ENCODE measurements around the gene MTCH2. TPM values are rescaled to one million over a fixed set of nuclear protein-coding genes. Genes with fewer than 3 reads are reported as not detected.

Gene MTCH2
- total RNA-seq, 1 donor from 2014 or later: 107 TPM

DNA sequence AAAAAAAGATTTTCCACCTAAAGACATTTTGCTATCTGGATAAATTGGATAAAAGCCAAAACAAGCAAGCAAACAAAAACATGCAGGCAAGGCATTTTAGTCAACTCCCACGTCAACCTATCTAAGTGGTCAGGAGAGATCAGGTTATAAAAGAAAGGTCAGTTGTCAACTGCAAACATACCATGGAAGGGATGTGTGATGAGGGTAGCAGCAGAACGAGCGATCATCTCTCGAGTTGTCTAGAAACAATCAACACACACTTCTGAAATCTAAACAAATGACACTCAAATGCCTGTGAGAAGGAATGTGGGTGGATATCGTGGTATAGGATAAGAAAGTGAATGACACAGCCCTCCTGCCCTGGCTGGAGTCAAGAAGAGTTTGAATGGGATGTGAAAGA, 10.9 kb downstream of the MTCH2 start:
- peak overlapping the region; percentile 23 for H3K27ac Mint-ChIP-seq (ENCODE audit: unreplicated experiment)
- no peak for DNase-seq (ENCODE audit: low spot score)
- no peak overlapping the region for H3K4me3 Mint-ChIP-seq (ENCODE audit: unreplicated experiment)
- H3K9me3 Mint-ChIP-seq (ENCODE audit: low read depth): no peaks in the 10 kb centered on the region
- no peaks in the 10 kb centered on the region for H3K27me3 Mint-ChIP-seq (ENCODE audit: low read depth)
- TF ChIP-seq, protein P1, sequence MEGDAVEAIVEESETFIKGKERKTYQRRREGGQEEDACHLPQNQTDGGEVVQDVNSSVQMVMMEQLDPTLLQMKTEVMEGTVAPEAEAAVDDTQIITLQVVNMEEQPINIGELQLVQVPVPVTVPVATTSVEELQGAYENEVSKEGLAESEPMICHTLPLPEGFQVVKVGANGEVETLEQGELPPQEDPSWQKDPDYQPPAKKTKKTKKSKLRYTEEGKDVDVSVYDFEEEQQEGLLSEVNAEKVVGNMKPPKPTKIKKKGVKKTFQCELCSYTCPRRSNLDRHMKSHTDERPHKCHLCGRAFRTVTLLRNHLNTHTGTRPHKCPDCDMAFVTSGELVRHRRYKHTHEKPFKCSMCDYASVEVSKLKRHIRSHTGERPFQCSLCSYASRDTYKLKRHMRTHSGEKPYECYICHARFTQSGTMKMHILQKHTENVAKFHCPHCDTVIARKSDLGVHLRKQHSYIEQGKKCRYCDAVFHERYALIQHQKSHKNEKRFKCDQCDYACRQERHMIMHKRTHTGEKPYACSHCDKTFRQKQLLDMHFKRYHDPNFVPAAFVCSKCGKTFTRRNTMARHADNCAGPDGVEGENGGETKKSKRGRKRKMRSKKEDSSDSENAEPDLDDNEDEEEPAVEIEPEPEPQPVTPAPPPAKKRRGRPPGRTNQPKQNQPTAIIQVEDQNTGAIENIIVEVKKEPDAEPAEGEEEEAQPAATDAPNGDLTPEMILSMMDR (IDR thresholded peaks at IDR 0.05): no peak
- H3K36me3 Mint-ChIP-seq (ENCODE audit: low read depth): peaks cover 39% of the 10 kb centered on the region
- no peaks in the 10 kb centered on the region for H3K4me1 Mint-ChIP-seq (ENCODE audit: low read depth)

DNA sequence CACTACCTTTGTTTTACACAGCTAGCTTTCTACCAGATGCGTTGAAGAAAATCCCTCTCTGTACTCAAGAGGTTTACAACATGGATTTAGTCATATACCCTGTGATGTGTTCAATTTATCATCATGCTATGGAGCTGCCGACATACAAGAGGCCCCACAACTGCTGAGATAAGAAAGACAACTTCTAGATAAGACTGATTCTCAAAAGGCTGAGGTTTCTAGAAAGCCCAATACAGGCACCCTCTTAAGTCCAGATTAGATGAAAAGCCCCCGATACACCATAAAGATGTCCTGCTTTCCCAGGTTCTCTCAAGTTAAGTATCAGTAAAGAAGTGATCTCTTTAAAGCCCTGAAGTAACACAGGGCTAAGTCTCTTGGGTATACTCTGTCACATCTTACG, 14.3 kb downstream of the MTCH2 start:
- TF ChIP-seq, protein P1 (IDR thresholded peaks at IDR 0.05): no peak
- peaks cover 33% of the 10 kb centered on the region for H3K36me3 Mint-ChIP-seq (ENCODE audit: low read depth)
- H3K4me1 Mint-ChIP-seq (ENCODE audit: low read depth): no peaks in the 10 kb centered on the region

DNA sequence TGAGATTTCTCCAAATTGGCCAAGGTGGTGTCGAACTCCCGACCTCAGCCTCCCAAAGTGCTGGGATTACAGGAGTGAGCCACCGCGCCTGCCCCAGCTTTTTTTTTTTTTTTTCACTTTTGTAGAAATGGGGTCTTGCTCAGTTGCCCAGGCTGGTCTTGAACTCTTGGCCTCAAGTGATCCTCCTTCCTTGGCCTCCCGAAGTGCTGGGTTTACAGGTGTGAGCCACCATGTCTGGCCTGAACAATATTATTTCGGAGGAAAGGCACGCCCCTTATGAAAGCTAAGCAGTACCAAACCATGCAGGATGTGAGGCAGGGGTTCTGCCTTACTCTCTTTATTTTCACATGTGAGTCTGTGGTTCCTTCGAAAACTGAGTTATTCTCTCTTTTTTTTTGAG, 16.1 kb downstream of the MTCH2 start:
- no peak overlapping the region for H3K4me3 Mint-ChIP-seq (ENCODE audit: unreplicated experiment)
- no peaks in the 10 kb centered on the region for H3K27me3 Mint-ChIP-seq (ENCODE audit: low read depth)
- TF ChIP-seq, protein P1 (IDR thresholded peaks at IDR 0.05): no peak
- H3K27ac Mint-ChIP-seq (ENCODE audit: unreplicated experiment): no peak overlapping the region
- no peaks in the 10 kb centered on the region for H3K4me1 Mint-ChIP-seq (ENCODE audit: low read depth)
- H3K9me3 Mint-ChIP-seq (ENCODE audit: low read depth): no peaks in the 10 kb centered on the region
- no peak for DNase-seq (ENCODE audit: low spot score)
- peaks cover 30% of the 10 kb centered on the region for H3K36me3 Mint-ChIP-seq (ENCODE audit: low read depth)

More for the DNA sequence above, 14.3 kb downstream of the MTCH2 start:
- Mint-ChIP-seq H3K27ac (ENCODE audit: unreplicated experiment) (no peak overlapping the region), H3K9me3 (ENCODE audit: low read depth) (no peaks in the 10 kb centered on the region), H3K27me3 (ENCODE audit: low read depth) (no peaks in the 10 kb centered on the region), H3K4me3 (ENCODE audit: unreplicated experiment) (no peak overlapping the region)
- no peak for DNase-seq (ENCODE audit: low spot score)

DNA sequence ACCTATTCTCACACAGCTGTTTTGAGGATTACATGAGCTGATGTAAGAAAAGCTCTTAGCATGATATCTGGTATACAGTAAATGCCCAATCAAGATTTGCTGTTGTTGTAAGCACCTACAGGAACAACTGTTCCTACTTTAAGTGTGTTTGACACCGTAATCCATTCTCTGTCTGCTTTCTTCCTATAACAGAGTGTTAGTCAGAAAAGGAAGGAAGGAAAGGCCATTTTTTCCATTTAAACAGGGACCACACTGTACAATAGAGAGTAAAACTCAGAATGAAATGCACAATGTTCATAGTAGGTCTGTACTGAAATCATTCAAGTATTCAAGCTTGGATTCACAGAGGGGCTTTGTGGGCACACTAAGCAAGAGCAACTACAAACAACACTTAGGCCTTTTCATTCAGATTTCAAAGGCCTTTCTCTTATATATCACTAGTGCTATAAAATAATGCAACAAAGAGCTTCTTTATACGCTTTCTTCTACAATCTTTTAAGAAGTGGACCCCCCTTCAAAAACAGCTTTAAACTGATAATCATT, 21.5 kb downstream of the MTCH2 start:
- TF ChIP-seq, protein P1 (IDR thresholded peaks at IDR 0.05): no peak
- Mint-ChIP-seq H3K4me3 (ENCODE audit: unreplicated experiment) (no peak overlapping the region), H3K4me1 (ENCODE audit: low read depth) (peaks cover 14% of the 10 kb centered on the region), H3K27me3 (ENCODE audit: low read depth) (no peaks in the 10 kb centered on the region), H3K9me3 (ENCODE audit: low read depth) (no peaks in the 10 kb centered on the region), H3K27ac (ENCODE audit: unreplicated experiment) (no peak overlapping the region), H3K36me3 (ENCODE audit: low read depth) (peaks cover 13% of the 10 kb centered on the region)
- no peak for DNase-seq (ENCODE audit: low spot score)

DNA sequence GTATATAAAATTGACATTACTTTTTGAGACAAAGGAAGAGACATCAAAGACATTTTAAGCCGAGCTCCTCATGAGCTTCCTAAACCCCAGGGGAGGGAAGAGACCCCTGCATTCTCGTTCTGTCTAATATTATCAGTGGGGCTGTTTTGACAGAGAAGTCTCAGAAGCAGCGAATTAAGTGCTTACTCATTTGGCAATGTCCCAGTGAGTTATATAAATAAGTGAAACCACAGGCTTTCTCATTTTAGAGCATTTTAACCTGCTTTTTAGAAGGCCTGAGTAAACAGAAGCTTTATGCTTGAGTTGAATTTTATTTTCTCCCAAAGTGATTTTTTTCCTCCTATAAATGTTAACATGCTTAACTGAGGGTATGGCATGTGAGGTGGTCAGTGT, 24.9 kb downstream of the MTCH2 start:
- TF ChIP-seq, protein P1 (IDR thresholded peaks at IDR 0.05): peak; percentile 31
- no peaks in the 10 kb centered on the region for H3K27me3 Mint-ChIP-seq (ENCODE audit: low read depth)

More for the DNA sequence above, 24.9 kb downstream of the MTCH2 start:
- Mint-ChIP-seq H3K9me3 (ENCODE audit: low read depth) (no peaks in the 10 kb centered on the region), H3K27ac (ENCODE audit: unreplicated experiment) (no peak overlapping the region), H3K36me3 (ENCODE audit: low read depth) (peaks cover 9% of the 10 kb centered on the region), H3K4me1 (ENCODE audit: low read depth) (peaks cover 14% of the 10 kb centered on the region), H3K4me3 (ENCODE audit: unreplicated experiment) (no peak overlapping the region)
- no peak for DNase-seq (ENCODE audit: low spot score)
